Stimulated activated CD4-positive, alpha-beta T cell treated with anti-CD3 and anti-CD28 coated beads, Interleukin-1b, Interleukin-23, amount 100 ng/mL, for 1 hour (primary cell): ENCODE measurements around the gene PEPD.

Experiments
- DNase-seq, 2 donors: peaks; one replicate each; pipeline ENCODE4 v3.0.0-alpha.2; 2020; ENCODE audit warnings: low read depth in 2 of 2

PEPD gene

GRCh38 chr19:33512021-33512420 lies 9.6 kb downstream of the PEPD start:
- no peak for DNase-seq

GRCh38 chr19:33511346-33511745 lies 10.2 kb downstream of the PEPD start:
- no peak for DNase-seq

GRCh38 chr19:33510462-33511194 lies 11.0 kb downstream of the PEPD start:
- no peak for DNase-seq

GRCh38 chr19:33509774-33510173 lies 11.8 kb downstream of the PEPD start:
- DNase-seq, result no peak

- no peak for DNase-seq
These were observed 12.5 kb downstream of the PEPD start for GRCh38 chr19:33508941-33509614.

GRCh38 chr19:33508431-33508830 lies 13.2 kb downstream of the PEPD start:
- no peak for DNase-seq

- DNase-seq, result no peak
These were observed 13.6 kb downstream of the PEPD start for GRCh38 chr19:33508009-33508408.

GRCh38 chr19:33507021-33507956 lies 14.3 kb downstream of the PEPD start:
- DNase-seq, result no peak

- DNase-seq, result no peak
These were observed 15.1 kb downstream of the PEPD start for GRCh38 chr19:33506498-33506897.

- no peak for DNase-seq
These were observed 15.8 kb downstream of the PEPD start for GRCh38 chr19:33505823-33506222.

GRCh38 chr19:33505148-33505547 lies 16.4 kb downstream of the PEPD start:
- DNase-seq, result no peak

GRCh38 chr19:33504058-33504444 lies 17.5 kb downstream of the PEPD start:
- DNase-seq, result no peak

- DNase-seq, result no peak
These were observed 18.0 kb downstream of the PEPD start for GRCh38 chr19:33503433-33504057.

GRCh38 chr19:33503030-33503429 lies 18.6 kb downstream of the PEPD start:
- no peak for DNase-seq

GRCh38 chr19:33502521-33502920 lies 19.1 kb downstream of the PEPD start:
- no peak for DNase-seq

GRCh38 chr19:33501693-33502356 lies 19.8 kb downstream of the PEPD start:
- no peak for DNase-seq

- DNase-seq, result no peak
These were observed 20.6 kb downstream of the PEPD start for GRCh38 chr19:33500991-33501390.

- no peak for DNase-seq
These were observed 21.0 kb downstream of the PEPD start for GRCh38 chr19:33500586-33500985.

GRCh38 chr19:33499671-33500506 lies 21.7 kb downstream of the PEPD start:
- DNase-seq, result no peak

- DNase-seq, result no peak
These were observed 22.3 kb downstream of the PEPD start for GRCh38 chr19:33499248-33499647.
